IMR-90 (cell line): ENCODE data around the gene TNFSF12.
A peak's percentile ranks its signal among the peaks of the same experiment; 100 is the strongest.

Experiments
- BHLHE40 ChIP-seq: fragments of 150-350 bp; IDR thresholded peaks from 2 replicates; pipeline ENCODE4 v1.6.1; 2016; ENCODE audit warnings: mild to moderate bottlenecking, low read depth, low read length
- CEBPB ChIP-seq: IDR thresholded peaks from 2 replicates; pipeline ENCODE4 v1.6.1; 2012; ENCODE audit warnings: low read depth, low read length, improper control_type of control experiment
- CTCF ChIP-seq: conservative IDR thresholded peaks from 2 replicates; pipeline ENCODE4 v1.5.1; 2012; ENCODE audit warnings: mild to moderate bottlenecking, low read depth, low read length, improper control_type of control experiment
- MXI1 ChIP-seq: IDR thresholded peaks from 2 replicates; pipeline ENCODE4 v1.6.1; 2012; ENCODE audit warnings: low read depth, mild to moderate bottlenecking, low read length, moderate library complexity, borderline replicate concordance
- NFE2L2 ChIP-seq: fragments of 150-350 bp; IDR thresholded peaks from 2 replicates; pipeline ENCODE4 v1.6.1; 2016; ENCODE audit warnings: low read depth, mild to moderate bottlenecking, low read length
- POLR2A ChIP-seq: IDR thresholded peaks from 2 replicates; pipeline ENCODE4 v1.6.1; 2012; ENCODE audit warnings: mild to moderate bottlenecking, low read depth, low read length
- RAD21 ChIP-seq: IDR thresholded peaks from 2 replicates; pipeline ENCODE4 v1.6.1; 2012; ENCODE audit warnings: low read length, improper control_type of control experiment
- SMC3 ChIP-seq: fragments of 150-350 bp; IDR thresholded peaks from 2 replicates; pipeline ENCODE4 v1.6.1; 2016; ENCODE audit warnings: low read depth, mild to moderate bottlenecking, antibody characterized with exemption, low read length, moderate library complexity

GRCh38 chr17:7561589-7562207 is 12.8 kb downstream of the TNFSF12 start, which contains the start of gene SENP3:
- TF ChIP-seq CTCF (no peak), BHLHE40 (0 out of 2 replicates have a peak, but pooled peaks have one; percentile 15), CEBPB (no peak), POLR2A (no peak), NFE2L2 (no peak), SMC3 (no peak), RAD21 (no peak), MXI1 (peak; percentile 82; the same call in 1 of the 2 replicates)
